GM12878 (cell line): Measurements from ENCODE around the gene MMP24. TPM values are rescaled to one million over a fixed set of nuclear protein-coding genes. Genes with fewer than 3 reads are reported as not detected.

Experiments used
- ATAC-seq: fragments of 200-7000 bp; cut with Tn5 transposase; 3 replicates; pipeline ENCODE4 v1.9.1; 2020; ENCODE audit warnings: mild to moderate bottlenecking, moderate library complexity
- BruUV-seq: library from RNA; stranded (reverse); fragments of 400-500 nt; replicated peaks from 2 replicates; lab custom pipeline; 2021; lab: Mats Ljungman, UMichigan
- CTCF ChIA-PET: fragments of 300-600 bp; sonication (Branson Sonifier 250); formaldehyde crosslinking; extraction: SDS; loops from one replicate; lab custom pipeline; 2021; ENCODE audit warnings: inconsistent platforms; lab: Yijun Ruan, JAX
- POLR2A ChIA-PET: fragments of 350-600 bp; formaldehyde crosslinking; extraction: SDS; loops from one replicate; lab custom pipeline; 2021; ENCODE audit warnings: inconsistent platforms; lab: Charles Lee
- RAD21 ChIA-PET: fragments of 300-600 bp; sonication (Branson Sonifier 250); formaldehyde crosslinking; loops from one replicate; lab custom pipeline; 2023; ENCODE audit warnings: antibody characterized with exemption; ENCODE audit not compliant: unreplicated experiment; lab: Charles Lee
- SMC1A ChIA-PET: fragments of 300-600 bp; sonication (Branson Sonifier 250); formaldehyde crosslinking; loops from one replicate; lab custom pipeline; 2023; ENCODE audit not compliant: unreplicated experiment, uncharacterized antibody; lab: Charles Lee
- DNase-seq: peaks from one replicate; pipeline ENCODE4 v3.0.0-alpha.2; 2011; ENCODE audit warnings: low read depth, low spot score
- FAIRE-seq: peaks from 3 replicates; lab custom pipeline; 2011; peaks lifted over from hg19 to GRCh38; lab: Jason Lieb, UNC
- H2AFZ ChIP-seq: 2 replicates; pipeline ENCODE4 v1.6.0; 2011; ENCODE audit warnings: low read depth, low read length, control low read depth; ENCODE audit not compliant: control insufficient read depth
- H3K27ac ChIP-seq: 2 replicates; pipeline ENCODE4 v1.5.1; 2011; ENCODE audit warnings: control low read depth; ENCODE audit not compliant: control insufficient read depth, insufficient read depth
- H3K27me3 ChIP-seq, 2 experiments: replicated peaks in 1 of 2; 2 replicates each; pipeline versions ENCODE4 v1.6.0 to v1.6.1; 2011; ENCODE audit warnings: low read length in 1 of 2; ENCODE audit not compliant: control insufficient read depth in 2 of 2, insufficient read depth in 2 of 2
- H3K36me3 ChIP-seq, 2 experiments: 2 replicates each; pipeline ENCODE4 v1.5.1; 2011; ENCODE audit warnings: low read length in 1 of 2; ENCODE audit not compliant: control insufficient read depth in 2 of 2, insufficient read depth in 2 of 2
- H3K4me1 ChIP-seq: 2 replicates; pipeline ENCODE4 v1.6.1; 2011; ENCODE audit warnings: mild to moderate bottlenecking, low read length, moderate library complexity, mixed read lengths; ENCODE audit not compliant: control insufficient read depth, insufficient read depth
- H3K4me2 ChIP-seq: 2 replicates; pipeline ENCODE4 v1.6.0; 2011; ENCODE audit warnings: control low read depth; ENCODE audit not compliant: control insufficient read depth, insufficient read depth
- H3K4me3 ChIP-seq: fragments of 200-600 bp; sonication (generic); 2 replicates; pipeline ENCODE4 v1.5.1; 2016
- H3K79me2 ChIP-seq: 2 replicates; pipeline ENCODE4 v1.6.0; 2011; ENCODE audit warnings: low read length; ENCODE audit not compliant: control insufficient read depth, insufficient read depth
- H3K9ac ChIP-seq: 2 replicates; pipeline ENCODE4 v1.8.0; 2011; ENCODE audit warnings: low read length, control low read depth, mixed read lengths; ENCODE audit not compliant: control insufficient read depth, insufficient read depth
- H3K9me3 ChIP-seq: replicated peaks from 3 replicates; pipeline ENCODE4 v1.5.1; 2011; ENCODE audit warnings: mild to moderate bottlenecking, low read length; ENCODE audit not compliant: control insufficient read depth, insufficient read depth
- H4K20me1 ChIP-seq: 2 replicates; pipeline ENCODE4 v1.6.0; 2011; ENCODE audit not compliant: control insufficient read depth, insufficient read depth
- CBX3 ChIP-seq: fragments of 200-600 bp; sonication (generic); IDR thresholded peaks from 2 replicates; pipeline ENCODE4 v1.6.1; 2016; ENCODE audit warnings: low read depth, borderline replicate concordance
- DPF2 ChIP-seq: fragments of 450-650 bp; IDR thresholded peaks from 2 replicates; pipeline ENCODE4 v1.6.1; 2017; ENCODE audit warnings: mild to moderate bottlenecking
- EED ChIP-seq: sonication (generic); IDR thresholded peaks from 2 replicates; pipeline ENCODE4 v1.6.1; 2016; ENCODE audit warnings: antibody characterized with exemption, low read depth
- EP300 ChIP-seq, 2 experiments: fragments of 150-350 bp in 1 of 2; IDR thresholded peaks; 2 replicates each; pipeline ENCODE4 v1.6.1; 2011 to 2012; ENCODE audit warnings: low read depth in 2 of 2, low read length in 2 of 2, borderline replicate concordance in 1 of 2, improper control_type of control experiment in 1 of 2, inconsistent platforms in 1 of 2; ENCODE audit not compliant: control insufficient read depth in 1 of 2
- KLF5 ChIP-seq: fragments of 450-650 bp; IDR thresholded peaks from 2 replicates; pipeline ENCODE4 v1.6.1; 2014; ENCODE audit warnings: mild to moderate bottlenecking; ENCODE audit not compliant: partially characterized antibody
- NR2C1 ChIP-seq: fragments of 450-650 bp; IDR thresholded peaks from 2 replicates; pipeline ENCODE4 v1.6.1; 2017; ENCODE audit warnings: antibody characterized with exemption, mild to moderate bottlenecking, moderate library complexity
- PAX5 ChIP-seq: IDR thresholded peaks from 2 replicates; pipeline ENCODE4 v1.6.1; 2011; ENCODE audit warnings: low read depth, low read length, borderline replicate concordance
- POLR2A ChIP-seq: IDR thresholded peaks from 2 replicates; pipeline ENCODE4 v1.6.1; 2011; ENCODE audit warnings: low read depth, mild to moderate bottlenecking, low read length
- SMAD1 ChIP-seq: fragments of 450-650 bp; IDR thresholded peaks from 2 replicates; pipeline ENCODE4 v1.6.1; 2018; ENCODE audit warnings: mild to moderate bottlenecking, low read depth; ENCODE audit not compliant: partially characterized antibody
- SMAD5 ChIP-seq: IDR thresholded peaks from 2 replicates; pipeline ENCODE4 v1.6.1; 2016; ENCODE audit warnings: antibody characterized with exemption, low read depth
- SREBF2 ChIP-seq: IDR thresholded peaks from 2 replicates; pipeline ENCODE4 v1.6.1; 2012; ENCODE audit warnings: mild to moderate bottlenecking, low read length
- SRF ChIP-seq, 2 experiments: IDR thresholded peaks; 2 replicates each; pipeline ENCODE4 v1.6.1; 2011; ENCODE audit warnings: low read depth in 2 of 2, low read length in 2 of 2, mild to moderate bottlenecking in 1 of 2, moderate library complexity in 1 of 2
- SUZ12 ChIP-seq: fragments of 200-600 bp; sonication (generic); IDR thresholded peaks from one replicate; pipeline ENCODE4 v1.6.1; 2018; ENCODE audit warnings: antibody characterized with exemption, mild to moderate bottlenecking; ENCODE audit not compliant: unreplicated experiment
- TCF7 ChIP-seq: IDR thresholded peaks from 2 replicates; pipeline ENCODE4 v1.6.1; 2014; ENCODE audit warnings: antibody characterized with exemption, borderline replicate concordance
- YY1 ChIP-seq: IDR thresholded peaks from 2 replicates; pipeline ENCODE4 v1.6.1; 2011; ENCODE audit warnings: low read depth, mild to moderate bottlenecking, low read length
- WGBS: methylation state at CpG from one replicate; pipeline ENCODE4 v1.1.6; 2016; ENCODE audit warnings: low lambda C conversion rate; ENCODE audit not compliant: insufficient replicate concordance, insufficient coverage; ENCODE audit errors: missing lambda C conversion rate; 5-methylcytosine and 5-hydroxymethylcytosine counted together
- in situ Hi-C: fragments of 300-500 bp; cut with MboI; formaldehyde crosslinking; loops from 9 replicates; pipeline ENCODE4 v1.14.3; 2018; ENCODE audit warnings: mixed read lengths
- intact Hi-C: fragments of 100-400 bp; cut with micrococcal nuclease; formaldehyde crosslinking; loops from one replicate; pipeline ENCODE4 v1.14.2; 2022; ENCODE audit not compliant: unreplicated experiment
- polyA plus RNA-seq, 11 experiments: library from polyadenylated mRNA; depleted of rRNA in 4 of 11; unstranded in 6 of 11; stranded (reverse) in 5 of 11; fragments of >200 nt; fragmentation: Nextera tagmentation in 4 of 11; fragmentation: Illumina TruSeq in 1 of 11; extraction: Ambion mirVana in 4 of 11; extraction: Trizol in 1 of 11; gene quantifications; 1 replicate in 1 of 11; 2 replicates in 10 of 11; pipeline versions ENCODE4 v1.2.1 to v1.2.3, GENCODE V29; 2011 to 2016; ENCODE audit warnings: inconsistent platforms in 2 of 11, missing spikeins in 2 of 11, low read depth in 1 of 11
- total RNA-seq, 4 experiments: library from RNA; depleted of rRNA in 3 of 4; stranded (reverse); fragments of >200 nt in 3 of 4; fragmentation: Illumina TruSeq in 1 of 4; extraction: Trizol in 1 of 4; gene quantifications; 2 replicates each; pipeline versions ENCODE4 v1.2.1 to v1.2.3, GENCODE V29; 2013 to 2021
- TF ChIP-seq, protein P1 (sequence below): fragments of 450-650 bp; IDR thresholded peaks from 2 replicates; pipeline ENCODE4 v1.6.1; 2016; ENCODE audit warnings: mild to moderate bottlenecking

MMP24 gene
- total and polyA plus RNA-seq, 10 of the 15 experiments (the other 5 are each of a cell fraction or from before 2014, with no cell fraction given), result 0.01 to 0.11 (median 0.04) TPM; not detected in 5

DNA sequence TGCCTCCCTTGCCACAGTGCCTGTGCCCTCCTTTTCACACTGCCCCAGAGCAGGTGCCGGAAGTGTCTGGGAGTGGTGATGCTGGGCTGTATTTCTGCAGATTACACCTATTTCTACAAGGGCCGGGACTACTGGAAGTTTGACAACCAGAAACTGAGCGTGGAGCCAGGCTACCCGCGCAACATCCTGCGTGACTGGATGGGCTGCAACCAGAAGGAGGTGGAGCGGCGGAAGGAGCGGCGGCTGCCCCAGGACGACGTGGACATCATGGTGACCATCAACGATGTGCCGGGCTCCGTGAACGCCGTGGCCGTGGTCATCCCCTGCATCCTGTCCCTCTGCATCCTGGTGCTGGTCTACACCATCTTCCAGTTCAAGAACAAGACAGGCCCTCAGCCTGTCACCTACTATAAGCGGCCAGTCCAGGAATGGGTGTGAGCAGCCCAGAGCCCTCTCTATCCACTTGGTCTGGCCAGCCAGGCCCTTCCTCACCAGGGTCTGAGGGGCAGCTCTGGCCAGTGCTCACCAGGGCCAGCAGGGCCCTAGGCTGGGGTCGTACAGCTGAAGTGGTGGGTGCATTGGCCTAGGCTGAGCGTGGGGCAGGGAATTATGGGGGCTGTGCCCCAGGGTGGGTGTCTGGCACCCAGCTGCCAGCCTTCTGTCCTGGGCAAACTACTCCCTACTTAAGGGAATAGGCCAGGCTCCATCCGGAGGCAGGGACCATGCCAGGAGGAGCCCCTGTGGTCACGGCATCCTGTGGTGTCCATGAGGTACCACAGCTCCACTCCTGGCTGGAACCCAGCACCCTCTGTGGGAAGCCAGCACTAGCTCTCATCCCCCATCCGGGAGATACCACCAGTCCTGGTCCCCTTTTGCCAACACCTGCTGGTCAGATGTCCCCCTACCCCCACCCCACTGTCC is 47.9 kb downstream of the MMP24 start:
- no peak overlapping the region for H3K9ac ChIP-seq
- no peaks in the 10 kb centered on the region for H3K9me3 ChIP-seq
- peaks cover 4 to 16% of the 10 kb centered on the region in 2 experiments for H3K36me3 ChIP-seq
- no peaks in the 10 kb centered on the region for H3K27me3 ChIP-seq
- H3K4me2 ChIP-seq, result no peak overlapping the region
- FAIRE-seq (no peak), ATAC-seq (no peak), DNase-seq (no peak)
- WGBS, result 92% methylated on average over 24 of the region's 24 CpGs
- ChIA-PET RAD21 (no interaction called here), SMC1A (no interaction called here), CTCF (interaction anchor here (2.0 to 9.6 kb wide), 2 partner anchors 29 to 129 kb away, joined by 5 to 98 read pairs; partner anchors contain the start of gene EDEM2), POLR2A (no interaction called here)
- no peak overlapping the region for H3K27ac ChIP-seq
- intact Hi-C loops, result loop anchor here (5.0 kb wide), 1 partner anchor 447 kb away; the partner anchor contains the start of gene NCOA6
- TF ChIP-seq POLR2A, result peak; percentile 13; the same call in 1 of the 2 replicates
- no peak for TF ChIP-seq SUZ12
- no peaks in the 10 kb centered on the region for H4K20me1 ChIP-seq
- peaks cover 9% of the 10 kb centered on the region for H3K4me1 ChIP-seq
- H3K4me3 ChIP-seq, result no peak overlapping the region
- BruUV-seq, result no TSS peak
- H3K79me2 ChIP-seq, result peaks cover 10% of the 10 kb centered on the region
- H2AFZ ChIP-seq, result no peak overlapping the region
- in situ Hi-C loops, result loop anchor here (25.0 kb wide), 1 partner anchor 437 kb away; the partner anchor contains the start of gene NCOA6

DNA sequence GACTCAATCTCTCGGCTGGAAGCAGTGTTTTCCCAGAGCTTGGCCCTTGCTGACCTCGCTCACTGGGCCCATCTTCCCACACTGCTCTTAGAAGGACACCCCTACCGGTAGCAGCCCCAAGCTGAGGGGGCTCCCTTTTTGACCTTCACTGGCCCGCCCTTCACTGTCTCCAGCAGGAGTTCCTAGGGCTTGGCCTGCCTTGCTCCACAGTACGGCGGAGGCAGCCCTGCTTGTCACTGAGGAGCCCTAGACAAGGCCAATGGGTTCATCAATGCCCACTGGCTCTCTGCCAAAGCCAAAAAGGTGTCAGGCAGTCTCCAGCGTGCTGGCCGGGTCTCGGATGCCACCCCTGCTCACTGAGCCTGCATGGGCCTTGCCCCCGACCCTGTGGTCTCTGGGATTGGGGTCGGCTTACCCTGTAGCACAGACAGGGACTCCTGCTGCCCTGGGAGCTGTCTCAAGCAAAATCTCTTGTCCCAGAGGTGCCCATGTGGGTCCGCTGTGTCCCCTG is 49.3 kb downstream of the MMP24 start:
- H3K27ac ChIP-seq, result no peak overlapping the region
- BruUV-seq, result no TSS peak
- TF ChIP-seq PAX5 (no peak), CBX3 (no peak), SREBF2 (no peak), EED (no peak), SRF (IDR thresholded peaks at IDR 0.05; ENCODE audit: low read depth in 2 of 2, low read length in 2 of 2) (no peak), NR2C1 (no peak), SMAD1 (no peak), EP300 (IDR thresholded peaks at IDR 0.05; ENCODE audit: borderline replicate concordance in 1 of 2, control insufficient read depth in 1 of 2, low read depth in 2 of 2, low read length in 2 of 2) (no peak), DPF2 (no peak), TCF7 (no peak), KLF5 (no peak), SMAD5 (no peak), YY1 (no peak)
- TF ChIP-seq, protein P1, sequence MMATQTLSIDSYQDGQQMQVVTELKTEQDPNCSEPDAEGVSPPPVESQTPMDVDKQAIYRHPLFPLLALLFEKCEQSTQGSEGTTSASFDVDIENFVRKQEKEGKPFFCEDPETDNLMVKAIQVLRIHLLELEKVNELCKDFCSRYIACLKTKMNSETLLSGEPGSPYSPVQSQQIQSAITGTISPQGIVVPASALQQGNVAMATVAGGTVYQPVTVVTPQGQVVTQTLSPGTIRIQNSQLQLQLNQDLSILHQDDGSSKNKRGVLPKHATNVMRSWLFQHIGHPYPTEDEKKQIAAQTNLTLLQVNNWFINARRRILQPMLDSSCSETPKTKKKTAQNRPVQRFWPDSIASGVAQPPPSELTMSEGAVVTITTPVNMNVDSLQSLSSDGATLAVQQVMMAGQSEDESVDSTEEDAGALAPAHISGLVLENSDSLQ, result no peak

More for the DNA sequence above, 49.3 kb downstream of the MMP24 start:
- no peak overlapping the region for H3K4me2 ChIP-seq
- 95% methylated on average over 12 of the region's 12 CpGs for WGBS
- DNase-seq (no peak), ATAC-seq (no peak), FAIRE-seq (no peak)
- peaks cover 6% of the 10 kb centered on the region; the same call in 1 of the 2 replicates for H4K20me1 ChIP-seq
- peaks cover 11 to 25% of the 10 kb centered on the region in 2 experiments for H3K36me3 ChIP-seq
- H2AFZ ChIP-seq, result no peak overlapping the region
- intact Hi-C loops (loop anchor here (5.0 kb wide), 1 partner anchor 448 kb away; the partner anchor contains the start of gene NCOA6), in situ Hi-C loops (no loop called here)
- peaks cover 9% of the 10 kb centered on the region for H3K4me1 ChIP-seq
- ChIA-PET POLR2A (no interaction called here), RAD21 (no interaction called here), CTCF (interaction anchor here (1.3 to 2.0 kb wide), 2 partner anchors 28 to 131 kb away, joined by 5 read pairs; no protein-coding TSS in a partner anchor), SMC1A (interaction anchor here (1.0 kb wide), 1 partner anchor 129 kb away, joined by 3 read pairs; no protein-coding TSS in a partner anchor)
- H3K4me3 ChIP-seq, result no peak overlapping the region
- H3K9me3 ChIP-seq, result no peaks in the 10 kb centered on the region
- no peaks in the 10 kb centered on the region for H3K27me3 ChIP-seq
- no peak overlapping the region for H3K9ac ChIP-seq
- H3K79me2 ChIP-seq, result peaks cover 10% of the 10 kb centered on the region
